Hematopoietic multipotent progenitor cell treated with erythropoietin and hydrocortisone succinate and interleukin-3 and kit ligand, for 8 days (in vitro differentiated cells): Measurements from ENCODE around the gene CCDC18.

Source experiments
- DNase-seq: peaks from one replicate; pipeline ENCODE4 v3.0.0-alpha.2; 2015

Gene CCDC18

GRCh38 chr1:93321720-93322119 is 141.2 kb downstream of the CCDC18 start:
- no peak for DNase-seq

- no peak for DNase-seq
Observed at GRCh38 chr1:93322349-93322748, 141.8 kb downstream of the CCDC18 start.

DNA sequence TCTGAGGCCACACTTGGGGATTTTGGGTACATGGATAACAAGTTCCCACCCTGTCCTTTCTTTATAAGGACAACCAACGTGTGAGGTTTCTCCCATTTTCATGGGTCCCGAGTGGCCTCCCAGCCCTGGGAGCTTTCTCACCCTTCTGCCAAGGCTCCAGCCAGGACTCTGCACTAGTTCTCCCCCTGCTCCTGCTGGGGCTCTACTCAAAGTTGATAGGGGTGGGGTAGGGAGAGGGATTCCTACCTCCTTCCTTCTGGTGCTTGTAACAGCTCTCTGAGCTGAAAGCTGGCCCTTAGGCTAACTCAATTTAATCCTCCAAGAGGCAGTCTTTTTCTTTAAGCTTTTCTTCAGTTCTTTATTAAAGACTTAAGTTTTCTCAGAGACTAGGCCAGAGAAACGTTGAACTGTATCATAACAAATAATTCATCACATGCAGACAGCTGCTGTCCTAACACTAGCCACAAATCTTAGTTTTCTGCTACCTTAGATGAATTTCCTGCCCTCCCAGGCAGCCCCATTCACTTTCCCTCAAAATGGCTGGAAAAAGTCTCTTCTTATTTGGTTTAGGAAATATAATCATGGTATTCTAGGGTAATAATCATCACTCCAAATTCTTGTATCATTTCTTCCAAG is 142.8 kb downstream of the CCDC18 start:
- no peak for DNase-seq

- DNase-seq: no peak
Observed at GRCh38 chr1:93324486-93325464, 144.3 kb downstream of the CCDC18 start.
